ENCODE measurements around the gene IL17RA. TPM values are rescaled to one million over a fixed set of nuclear protein-coding genes. Genes with fewer than 3 reads are reported as not detected.
A peak's percentile ranks its signal among the peaks of the same experiment; 100 is the strongest.

The IL17RA gene
- total RNA-seq, 6 donors from 2014 or later, result 22.6 to 58.9 (median 35.9) TPM

DNA sequence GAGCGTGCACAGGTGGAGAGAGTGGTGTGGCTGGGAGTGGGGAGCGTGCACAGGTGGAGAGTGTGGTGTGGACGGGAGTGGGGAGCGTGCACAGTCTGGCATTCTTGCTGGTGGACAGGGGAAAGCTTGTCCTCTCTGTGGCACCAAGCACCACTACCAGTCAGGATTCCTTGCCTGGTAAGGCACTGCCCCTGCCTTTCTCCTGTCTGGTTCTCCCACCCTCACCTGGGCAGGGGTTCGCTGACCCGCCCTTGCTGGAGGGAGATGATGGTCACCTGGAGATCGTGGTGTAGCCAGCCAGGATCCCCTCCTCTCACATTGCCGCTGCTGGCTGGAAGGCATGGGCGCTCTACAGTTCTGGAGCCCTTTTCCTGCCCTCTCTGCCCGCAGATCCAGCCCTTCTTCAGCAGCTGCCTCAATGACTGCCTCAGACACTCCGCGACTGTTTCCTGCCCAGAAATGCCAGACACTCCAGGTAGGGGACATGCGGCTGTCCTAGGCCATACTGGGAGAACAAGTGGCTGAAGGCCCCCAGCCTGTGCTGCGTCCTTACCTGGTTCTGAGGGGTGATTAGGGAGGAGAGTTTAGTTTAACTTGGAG is 19.6 kb downstream of the IL17RA start:
- Histone ChIP-seq H3K4me3 (no peak overlapping the region), H3K9me3 (no peaks in the 10 kb centered on the region), H3K27me3 (no peaks in the 10 kb centered on the region), H3K36me3 (peaks cover 40 to 95% (median 85%) of the 10 kb centered on the region in 4 donors), H3K27ac (no peak overlapping the region), H3K4me1 (peaks cover 6 to 16% (median 12%) of the 10 kb centered on the region in 4 donors)
- TF ChIP-seq, protein P1, sequence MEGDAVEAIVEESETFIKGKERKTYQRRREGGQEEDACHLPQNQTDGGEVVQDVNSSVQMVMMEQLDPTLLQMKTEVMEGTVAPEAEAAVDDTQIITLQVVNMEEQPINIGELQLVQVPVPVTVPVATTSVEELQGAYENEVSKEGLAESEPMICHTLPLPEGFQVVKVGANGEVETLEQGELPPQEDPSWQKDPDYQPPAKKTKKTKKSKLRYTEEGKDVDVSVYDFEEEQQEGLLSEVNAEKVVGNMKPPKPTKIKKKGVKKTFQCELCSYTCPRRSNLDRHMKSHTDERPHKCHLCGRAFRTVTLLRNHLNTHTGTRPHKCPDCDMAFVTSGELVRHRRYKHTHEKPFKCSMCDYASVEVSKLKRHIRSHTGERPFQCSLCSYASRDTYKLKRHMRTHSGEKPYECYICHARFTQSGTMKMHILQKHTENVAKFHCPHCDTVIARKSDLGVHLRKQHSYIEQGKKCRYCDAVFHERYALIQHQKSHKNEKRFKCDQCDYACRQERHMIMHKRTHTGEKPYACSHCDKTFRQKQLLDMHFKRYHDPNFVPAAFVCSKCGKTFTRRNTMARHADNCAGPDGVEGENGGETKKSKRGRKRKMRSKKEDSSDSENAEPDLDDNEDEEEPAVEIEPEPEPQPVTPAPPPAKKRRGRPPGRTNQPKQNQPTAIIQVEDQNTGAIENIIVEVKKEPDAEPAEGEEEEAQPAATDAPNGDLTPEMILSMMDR (IDR thresholded peaks at IDR 0.05), result no peak
- TF ChIP-seq POLR2A (IDR thresholded peaks at IDR 0.05) (no peak), EP300 (IDR thresholded peaks at IDR 0.05) (no peak), POLR2AphosphoS5 (IDR thresholded peaks at IDR 0.05) (no peak)
- 85 to 90% methylated on average over 12 to 14 of the region's 14 CpGs for whole genome bisulfite sequencing, 2 donors
- peak in 1 of 2 donors; percentile 13 for DNase-seq
- ATAC-seq (ENCODE audit: low FRiP score in 2 of 2), result no peak

DNA sequence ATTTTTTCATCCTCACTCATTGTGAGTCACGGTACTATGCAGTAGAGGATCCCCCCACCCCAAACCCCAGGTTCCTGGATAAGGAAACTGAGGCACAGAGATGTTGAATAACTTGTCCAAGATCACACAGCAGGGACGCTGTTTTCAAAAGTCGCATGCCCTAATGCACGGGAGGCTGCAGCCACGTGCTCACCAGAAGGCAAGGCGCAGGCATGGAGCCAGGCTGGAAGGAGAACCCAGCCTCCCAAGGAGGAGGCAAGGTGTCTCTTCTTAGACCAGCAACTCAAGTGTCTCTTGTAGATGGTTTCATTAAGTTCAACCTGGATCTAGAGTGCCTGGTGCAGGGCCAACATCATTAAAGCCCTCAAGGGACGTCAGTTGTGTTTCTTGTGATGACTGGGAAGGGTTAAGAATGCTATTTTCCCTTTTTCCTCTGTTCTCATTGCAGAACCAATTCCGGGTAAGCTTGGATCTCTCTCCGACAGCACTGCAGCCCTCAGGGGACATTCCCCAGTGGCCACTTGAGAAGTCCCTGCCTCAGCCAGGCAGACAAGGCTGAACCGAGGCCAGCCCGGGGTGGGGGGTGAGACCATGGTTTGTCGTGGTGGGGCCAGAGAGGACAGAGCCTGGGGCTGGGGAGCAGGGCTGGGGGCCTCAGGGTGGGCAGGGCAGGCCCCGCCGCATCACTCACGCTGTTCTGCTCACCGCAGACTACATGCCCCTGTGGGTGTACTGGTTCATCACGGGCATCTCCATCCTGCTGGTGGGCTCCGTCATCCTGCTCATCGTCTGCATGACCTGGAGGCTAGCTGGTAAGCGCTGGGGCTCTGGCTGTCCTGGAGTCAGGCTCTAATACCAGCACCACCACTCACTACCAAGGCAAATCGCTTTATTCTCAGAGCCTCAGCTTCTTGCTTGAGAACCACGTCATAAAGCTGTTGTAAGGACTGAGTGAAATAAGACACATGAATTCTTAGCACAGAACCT is 20.6 kb downstream of the IL17RA start:
- TF ChIP-seq EP300 (IDR thresholded peaks at IDR 0.05) (no peak), POLR2A (IDR thresholded peaks at IDR 0.05) (no peak), POLR2AphosphoS5 (IDR thresholded peaks at IDR 0.05) (no peak)
- TF ChIP-seq, protein P1 (IDR thresholded peaks at IDR 0.05), result no peak
- ATAC-seq (ENCODE audit: low FRiP score in 2 of 2) (no peak), DNase-seq (no peak)
- Histone ChIP-seq H3K4me3 (no peak overlapping the region), H3K27me3 (no peaks in the 10 kb centered on the region), H3K9me3 (no peaks in the 10 kb centered on the region), H3K36me3 (peaks cover 42 to 95% (median 83%) of the 10 kb centered on the region in 4 donors), H3K27ac (peak overlapping the region in 3 of 4 donors; percentile 30 to 83 (median 71)), H3K4me1 (peaks cover 6 to 13% (median 10%) of the 10 kb centered on the region in 4 donors)
- 84 to 92% methylated on average over 17 to 19 of the region's 22 CpGs for WGBS, 2 donors

DNA sequence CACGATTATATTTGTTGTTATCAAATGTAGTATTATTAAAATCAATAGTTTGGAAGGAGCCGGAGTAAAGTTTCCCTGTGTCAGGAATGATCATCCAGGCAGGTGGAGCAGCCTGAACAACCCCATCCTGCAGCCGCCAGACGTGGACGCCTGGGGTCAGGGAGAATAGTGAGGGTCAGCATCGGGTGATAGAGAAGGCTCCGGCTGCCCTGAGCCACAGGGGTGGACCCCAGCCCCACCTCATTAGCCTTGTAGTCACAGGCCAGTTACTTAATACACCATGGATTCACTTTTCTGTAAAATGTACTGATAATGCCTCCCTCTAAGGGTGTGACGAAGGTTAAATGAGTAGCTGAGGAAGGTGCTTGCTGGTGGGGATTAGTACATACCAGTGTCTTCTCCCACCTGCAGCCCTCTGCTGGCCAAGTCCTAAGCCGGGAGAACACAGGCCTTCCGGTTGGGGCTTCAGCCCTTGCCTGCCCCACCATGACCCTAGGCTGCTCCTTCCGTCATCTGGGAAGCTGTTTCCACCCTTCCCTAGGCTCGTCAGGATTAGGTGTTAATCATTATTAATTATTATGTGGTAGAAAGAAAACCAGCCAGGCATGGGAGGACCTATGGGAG is 21.5 kb downstream of the IL17RA start:
- Histone ChIP-seq H3K36me3 (peaks cover 40 to 91% (median 75%) of the 10 kb centered on the region in 4 donors), H3K4me1 (peaks cover 6 to 13% (median 10%) of the 10 kb centered on the region in 4 donors), H3K4me3 (peak overlapping the region in 1 of 4 donors; percentile 9)

DNA sequence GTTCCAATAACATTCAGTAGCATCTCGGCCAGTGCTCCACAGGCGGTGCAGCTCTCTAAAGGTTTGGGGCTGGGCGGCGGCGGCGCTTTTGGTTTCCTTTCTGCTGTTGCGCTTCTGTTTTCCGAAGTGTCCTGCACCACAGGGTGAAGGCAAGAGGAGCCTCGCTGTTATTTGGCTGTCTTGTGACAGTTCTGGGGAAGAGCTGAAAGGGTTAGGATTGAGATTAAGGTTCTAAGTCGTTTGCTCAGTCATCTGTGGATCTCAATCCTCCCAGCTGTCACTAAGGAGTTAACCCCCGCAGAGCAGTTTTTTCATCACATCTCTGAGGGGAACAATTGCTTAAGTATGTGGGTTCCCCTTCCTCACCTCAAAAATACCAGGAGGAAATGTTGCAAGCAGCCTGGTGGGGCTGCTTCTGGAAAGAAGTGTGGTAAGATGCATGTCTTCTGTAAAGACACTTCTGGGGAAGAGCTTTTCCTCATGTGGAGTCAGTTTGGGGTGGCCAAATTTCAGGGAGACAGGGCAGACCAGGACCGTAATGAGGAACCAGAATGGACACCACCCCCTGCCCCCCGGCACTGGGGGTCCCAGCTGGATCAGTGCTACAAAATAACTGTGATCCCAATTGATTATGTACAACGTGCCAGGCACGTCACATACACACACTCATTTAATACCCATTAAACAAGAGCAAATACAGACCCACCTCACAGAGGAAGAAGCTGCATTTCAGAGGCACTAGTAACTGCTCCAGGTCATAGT is 22.2 kb downstream of the IL17RA start:
- H3K27ac ChIP-seq, result peak overlapping the region; percentile 50 to 83 (median 70)
- H3K27me3 ChIP-seq, result no peaks in the 10 kb centered on the region
- WGBS, 2 donors, result 65 to 80% methylated on average over 15 of the region's 15 CpGs
- TF ChIP-seq POLR2AphosphoS5 (IDR thresholded peaks at IDR 0.05), result peak; percentile 49 to 65
- TF ChIP-seq EP300 (IDR thresholded peaks at IDR 0.05), result no peak
- peaks cover 1 to 11% (median 8%) of the 10 kb centered on the region in 4 donors for H3K4me1 ChIP-seq
- DNase-seq (peak in 1 of 2 donors; percentile 54), ATAC-seq (ENCODE audit: low FRiP score in 2 of 2) (peak; percentile 38 to 60)
- H3K4me3 ChIP-seq, result peak overlapping the region in 1 of 4 donors; percentile 9
- H3K36me3 ChIP-seq, result peaks cover 35 to 85% (median 68%) of the 10 kb centered on the region in 4 donors
- no peaks in the 10 kb centered on the region for H3K9me3 ChIP-seq

More for the DNA sequence above, 21.5 kb downstream of the IL17RA start:
- Histone ChIP-seq H3K27ac (peak overlapping the region; percentile 30 to 83 (median 60)), H3K27me3 (no peaks in the 10 kb centered on the region), H3K9me3 (no peaks in the 10 kb centered on the region)
- no peak for DNase-seq
- peak; percentile 27 to 44 for ATAC-seq (ENCODE audit: low FRiP score in 2 of 2)
- WGBS, 2 donors, result 76 to 88% methylated on average over 12 of the region's 12 CpGs
- TF ChIP-seq EP300 (IDR thresholded peaks at IDR 0.05) (no peak), POLR2A (IDR thresholded peaks at IDR 0.05) (no peak), POLR2AphosphoS5 (IDR thresholded peaks at IDR 0.05) (no peak)
- TF ChIP-seq, protein P1 (IDR thresholded peaks at IDR 0.05), result no peak

Data from upper lobe of left lung (tissue), 6 donors.